TTC549 (cell line): ENCODE results near the gene ACSM2B.
"Not testable (repeated sequence)": the region's sequence is repeated elsewhere in the genome, so short reads cannot be mapped to it uniquely, and the experiment has no call there.

Experiments used
- FAIRE-seq: peaks from 2 replicates; lab custom pipeline; 2012; peaks lifted over from hg19 to GRCh38; lab: Jason Lieb, UNC

ACSM2B gene

GRCh38 chr16:20576145-20576544 is at the start of gene ACSM2B:
TSS of gene ACSM2B (minus strand) at chr16:20576367. CDS start at chr16:20564845, 11,522 bp downstream.
- not testable (repeated sequence) for FAIRE-seq

- no peak for FAIRE-seq
Observed at GRCh38 chr16:20624882-20625807, 49.0 kb upstream of the ACSM2B start.

- no peak for FAIRE-seq
Observed at GRCh38 chr16:20624205-20624604, 48.0 kb upstream of the ACSM2B start.

GRCh38 chr16:20622498-20622870 is 46.3 kb upstream of the ACSM2B start:
- no peak for FAIRE-seq

- FAIRE-seq: no peak
Observed at GRCh38 chr16:20621406-20621805, 45.2 kb upstream of the ACSM2B start.

- FAIRE-seq: no peak
Observed at GRCh38 chr16:20620770-20621169, 44.6 kb upstream of the ACSM2B start.

GRCh38 chr16:20620003-20620402 is 43.8 kb upstream of the ACSM2B start:
- FAIRE-seq: no peak

GRCh38 chr16:20617271-20617670 is 41.1 kb upstream of the ACSM2B start:
- FAIRE-seq: no peak

- no peak for FAIRE-seq
Observed at GRCh38 chr16:20614186-20615141, 38.3 kb upstream of the ACSM2B start.

- no peak for FAIRE-seq
Observed at GRCh38 chr16:20613481-20614185, 37.5 kb upstream of the ACSM2B start.

GRCh38 chr16:20612551-20613480 is 36.6 kb upstream of the ACSM2B start:
- FAIRE-seq: no peak

- FAIRE-seq: no peak
Observed at GRCh38 chr16:20611975-20612481, 35.9 kb upstream of the ACSM2B start.

GRCh38 chr16:20611350-20611902 is 35.3 kb upstream of the ACSM2B start:
- no peak for FAIRE-seq

- no peak for FAIRE-seq
Observed at GRCh38 chr16:20610892-20611349, 34.8 kb upstream of the ACSM2B start.

GRCh38 chr16:20610211-20610891 is 34.2 kb upstream of the ACSM2B start:
- FAIRE-seq: no peak

- not testable (repeated sequence) for FAIRE-seq
Observed at GRCh38 chr16:20602205-20602604, 26.0 kb upstream of the ACSM2B start.

GRCh38 chr16:20599475-20599874 is 23.3 kb upstream of the ACSM2B start:
- FAIRE-seq: not testable (repeated sequence)

- no peak for FAIRE-seq
Observed at GRCh38 chr16:20598832-20599469, 22.8 kb upstream of the ACSM2B start.

- not testable (repeated sequence) for FAIRE-seq
Observed at GRCh38 chr16:20595694-20596093, 19.5 kb upstream of the ACSM2B start.
